Fibroblast of the conjunctiva (primary cell): ENCODE measurements around the gene ST3GAL3.
"Not testable (repeated sequence)": the region's sequence is repeated elsewhere in the genome, so short reads cannot be mapped to it uniquely, and the experiment has no call there.

Experiments
- DNase-seq: peaks from one replicate; pipeline ENCODE4 v3.0.0-alpha.2; 2010; ENCODE audit warnings: low read depth

The ST3GAL3 gene

GRCh38 chr1:43822040-43822690 lies 114.8 kb downstream of the ST3GAL3 start:
- peak; percentile 22 for DNase-seq

- DNase-seq: no peak
These were observed 117.5 kb downstream of the ST3GAL3 start for GRCh38 chr1:43824795-43825194.

- no peak for DNase-seq
These were observed 121.2 kb downstream of the ST3GAL3 start for GRCh38 chr1:43828574-43828973.

- DNase-seq: no peak
These were observed 123.5 kb downstream of the ST3GAL3 start for GRCh38 chr1:43830802-43831201.

GRCh38 chr1:43831851-43832250 lies 124.5 kb downstream of the ST3GAL3 start:
- DNase-seq: no peak

- DNase-seq: no peak
These were observed 124.9 kb downstream of the ST3GAL3 start for GRCh38 chr1:43832255-43832654.

GRCh38 chr1:43832998-43833397 lies 125.7 kb downstream of the ST3GAL3 start:
- DNase-seq: no peak

- not testable (repeated sequence) for DNase-seq
These were observed 126.6 kb downstream of the ST3GAL3 start for GRCh38 chr1:43833902-43834279.

GRCh38 chr1:43834280-43835081 lies 127.1 kb downstream of the ST3GAL3 start:
- DNase-seq: no peak

- DNase-seq: peak; percentile 30
These were observed 128.0 kb downstream of the ST3GAL3 start for GRCh38 chr1:43835082-43836021.

- no peak for DNase-seq
These were observed 129.1 kb downstream of the ST3GAL3 start for GRCh38 chr1:43836267-43836951.

GRCh38 chr1:43839056-43839455 lies 131.7 kb downstream of the ST3GAL3 start:
- no peak for DNase-seq

- DNase-seq: no peak
These were observed 134.2 kb downstream of the ST3GAL3 start for GRCh38 chr1:43841321-43842174.

- no peak for DNase-seq
These were observed 134.8 kb downstream of the ST3GAL3 start for GRCh38 chr1:43842175-43842498.

GRCh38 chr1:43843684-43844083 lies 136.3 kb downstream of the ST3GAL3 start:
- DNase-seq: no peak

- no peak for DNase-seq
These were observed 136.8 kb downstream of the ST3GAL3 start for GRCh38 chr1:43844114-43844513.

- no peak for DNase-seq
These were observed 140.0 kb downstream of the ST3GAL3 start for GRCh38 chr1:43847290-43847689.

- DNase-seq: no peak
These were observed 140.5 kb downstream of the ST3GAL3 start for GRCh38 chr1:43847882-43848281.

- DNase-seq: no peak
These were observed 142.3 kb downstream of the ST3GAL3 start for GRCh38 chr1:43849670-43850069.

GRCh38 chr1:43850591-43851233 lies 143.4 kb downstream of the ST3GAL3 start:
- DNase-seq: no peak
